Large intestine (tissue), 3 donors: ENCODE results near the gene CEACAM4. TPM values are rescaled to one million over a fixed set of nuclear protein-coding genes. Genes with fewer than 3 reads are reported as not detected.
"Not testable (repeated sequence)": the region's sequence is repeated elsewhere in the genome, so short reads cannot be mapped to it uniquely, and the experiment has no call there.

Source experiments
- DNase-seq, 2 donors: peaks; one replicate each; pipeline versions ENCODE4 v3.0.0 to v3.0.0-alpha.2; 2013
- H3K27ac ChIP-seq: one replicate; pipeline ENCODE4 v1.5.1; 2013; ENCODE audit warnings: low read length
- H3K27me3 ChIP-seq: 2 replicates; pipeline ENCODE4 v1.6.1; 2013; ENCODE audit warnings: low read length; ENCODE audit not compliant: control insufficient read depth, insufficient read depth
- H3K36me3 ChIP-seq: 2 replicates; pipeline ENCODE4 v1.6.1; 2013; ENCODE audit warnings: low read length; ENCODE audit not compliant: control insufficient read depth, insufficient read depth
- H3K4me1 ChIP-seq: one replicate; pipeline ENCODE4 v1.6.1; 2013; ENCODE audit warnings: low read length; ENCODE audit not compliant: control insufficient read depth, insufficient read depth
- H3K4me3 ChIP-seq: one replicate; pipeline ENCODE4 v1.5.1; 2013; ENCODE audit warnings: low read length
- H3K9me3 ChIP-seq: one replicate; pipeline ENCODE4 v1.6.1; 2013; ENCODE audit warnings: mild to moderate bottlenecking, low read depth, low read length, moderate library complexity; ENCODE audit not compliant: control insufficient read depth
- WGBS: methylation state at CpG from one replicate; pipeline ENCODE4 v1.1.5; 2013; ENCODE audit warnings: low lambda C conversion rate; ENCODE audit not compliant: insufficient coverage; 5-methylcytosine and 5-hydroxymethylcytosine counted together
- polyA plus RNA-seq: library from polyadenylated mRNA; unstranded; fragments of 120-200 nt; gene quantifications from one replicate; pipeline ENCODE4 v1.2.1, GENCODE V29; 2013

Gene CEACAM4
- polyA plus RNA-seq, 1 donor: 0.16 TPM

- Histone ChIP-seq H3K27ac (no peak overlapping the region), H3K4me3 (no peak overlapping the region), H3K9me3 (peaks cover 8% of the 10 kb centered on the region), H3K36me3 (no peaks in the 10 kb centered on the region), H3K4me1 (no peaks in the 10 kb centered on the region), H3K27me3 (no peaks in the 10 kb centered on the region)
- no peak for DNase-seq
- no CpG with 5 or more reads among the region's 1 CpG for WGBS
Measured at GRCh38 chr19:41584931-41585330, 41.9 kb downstream of the CEACAM4 start.

GRCh38 chr19:41584260-41584810, 42.5 kb downstream of the CEACAM4 start:
- DNase-seq: no peak
- Histone ChIP-seq H3K36me3 (no peaks in the 10 kb centered on the region), H3K4me1 (no peaks in the 10 kb centered on the region), H3K27ac (no peak overlapping the region), H3K27me3 (no peaks in the 10 kb centered on the region), H3K9me3 (peaks cover 8% of the 10 kb centered on the region), H3K4me3 (no peak overlapping the region)
- WGBS: no CpG with 5 or more reads among the region's 6 CpGs

GRCh38 chr19:41582577-41583182, 44.2 kb downstream of the CEACAM4 start:
- DNase-seq, H3K27ac ChIP-seq, H3K9me3 ChIP-seq, H3K27me3 ChIP-seq, H3K4me1 ChIP-seq, H3K36me3 ChIP-seq, H3K4me3 ChIP-seq: not testable (repeated sequence)
- WGBS: no CpG with 5 or more reads among the region's 1 CpG

- not testable (repeated sequence) for H3K9me3 ChIP-seq, H3K27ac ChIP-seq, H3K27me3 ChIP-seq, H3K36me3 ChIP-seq, H3K4me3 ChIP-seq, DNase-seq, H3K4me1 ChIP-seq
- no CpG with 5 or more reads among the region's 4 CpGs for WGBS
Measured at GRCh38 chr19:41581068-41581467, 45.8 kb downstream of the CEACAM4 start.

- Histone ChIP-seq H3K4me1 (no peaks in the 10 kb centered on the region), H3K4me3 (no peak overlapping the region), H3K27me3 (peaks cover 4% of the 10 kb centered on the region), H3K9me3 (peaks cover 8% of the 10 kb centered on the region), H3K27ac (no peak overlapping the region), H3K36me3 (no peaks in the 10 kb centered on the region)
- no peak for DNase-seq
- WGBS: no CpG with 5 or more reads among the region's 2 CpGs
Measured at GRCh38 chr19:41578886-41579285, 48.0 kb downstream of the CEACAM4 start.

- H3K27me3 ChIP-seq: peaks cover 8% of the 10 kb centered on the region
- H3K36me3 ChIP-seq: no peaks in the 10 kb centered on the region
- WGBS: no CpG with 5 or more reads among the region's 2 CpGs
- H3K9me3 ChIP-seq: peaks cover 8% of the 10 kb centered on the region
- no peak overlapping the region for H3K27ac ChIP-seq
- no peaks in the 10 kb centered on the region for H3K4me1 ChIP-seq
- H3K4me3 ChIP-seq: no peak overlapping the region
- DNase-seq: no peak
Measured at GRCh38 chr19:41577833-41578232, 49.0 kb downstream of the CEACAM4 start.

- 80% methylated on average over 1 of the region's 19 CpGs for WGBS
- Histone ChIP-seq H3K27ac (no peak overlapping the region), H3K9me3 (peaks cover 5% of the 10 kb centered on the region), H3K36me3 (no peaks in the 10 kb centered on the region), H3K27me3 (peaks cover 13% of the 10 kb centered on the region), H3K4me1 (no peaks in the 10 kb centered on the region), H3K4me3 (no peak overlapping the region)
- DNase-seq: no peak
Measured at GRCh38 chr19:41577144-41577830, 49.6 kb downstream of the CEACAM4 start.

- peaks cover 16% of the 10 kb centered on the region for H3K27me3 ChIP-seq
- H3K36me3 ChIP-seq: no peaks in the 10 kb centered on the region
- no peaks in the 10 kb centered on the region for H3K9me3 ChIP-seq
- DNase-seq: no peak
- no peak within 1 kb of the TSS for H3K27ac ChIP-seq
- no CpG with 5 or more reads among the region's 4 CpGs for WGBS
- H3K4me1 ChIP-seq: no peaks in the 10 kb centered on the region
- H3K4me3 ChIP-seq: no peak within 1 kb of the TSS
Measured at GRCh38 chr19:41575998-41576397, 50.9 kb downstream of the CEACAM4 start, which contains the start of gene CEACAM21. Gene CEACAM21, plus strand, starts transcription at chr19:41576166. Its CDS starts 109 bp downstream, at chr19:41576275.

GRCh38 chr19:41570639-41571112, 56.2 kb downstream of the CEACAM4 start:
- peak; percentile 55 to 70 for DNase-seq
- no peaks in the 10 kb centered on the region for H3K4me1 ChIP-seq
- H3K4me3 ChIP-seq: no peak overlapping the region
- H3K27me3 ChIP-seq: peaks cover 41% of the 10 kb centered on the region
- H3K36me3 ChIP-seq: no peaks in the 10 kb centered on the region
- H3K27ac ChIP-seq: no peak overlapping the region
- H3K9me3 ChIP-seq: no peaks in the 10 kb centered on the region
- no CpG with 5 or more reads among the region's 7 CpGs for WGBS

GRCh38 chr19:41570179-41570578, 56.7 kb downstream of the CEACAM4 start:
- no CpG with 5 or more reads among the region's 3 CpGs for WGBS
- H3K27me3 ChIP-seq: peaks cover 46% of the 10 kb centered on the region
- no peak for DNase-seq

More at GRCh38 chr19:41570179-41570578, 56.7 kb downstream of the CEACAM4 start:
- H3K9me3 ChIP-seq: no peaks in the 10 kb centered on the region
- no peaks in the 10 kb centered on the region for H3K36me3 ChIP-seq
- peaks cover under 1% of the 10 kb centered on the region for H3K4me1 ChIP-seq
- no peak overlapping the region for H3K27ac ChIP-seq
- H3K4me3 ChIP-seq: no peak overlapping the region
